Ishikawa (cell line): ENCODE data around the gene IL1RAPL1.

Experiments used
- CEBPB ChIP-seq: IDR thresholded peaks from 2 replicates; pipeline ENCODE4 v1.6.1; 2012
- CREB1 ChIP-seq: IDR thresholded peaks from 2 replicates; pipeline ENCODE4 v1.6.1; 2012; ENCODE audit warnings: low read depth
- EGR1 ChIP-seq: IDR thresholded peaks from 2 replicates; pipeline ENCODE4 v1.6.1; 2012
- EP300 ChIP-seq: IDR thresholded peaks from 2 replicates; pipeline ENCODE4 v1.6.1; 2012; ENCODE audit warnings: borderline replicate concordance
- FOXM1 ChIP-seq: IDR thresholded peaks from 2 replicates; pipeline ENCODE4 v1.6.1; 2012; ENCODE audit warnings: low read depth, borderline replicate concordance
- NFIC ChIP-seq: IDR thresholded peaks from 2 replicates; pipeline ENCODE4 v1.6.1; 2012
- RAD21 ChIP-seq: IDR thresholded peaks from 2 replicates; pipeline ENCODE4 v1.6.1; 2012; ENCODE audit warnings: low read depth
- TAF1 ChIP-seq: IDR thresholded peaks from 2 replicates; pipeline ENCODE4 v1.6.1; 2012; ENCODE audit warnings: low read depth, mild to moderate bottlenecking
- TCF12 ChIP-seq: IDR thresholded peaks from 2 replicates; pipeline ENCODE4 v1.6.1; 2012; ENCODE audit warnings: low read depth
- TEAD4 ChIP-seq: IDR thresholded peaks from 2 replicates; pipeline ENCODE4 v1.6.1; 2012
- YY1 ChIP-seq: IDR thresholded peaks from 2 replicates; pipeline ENCODE4 v1.6.1; 2012; ENCODE audit warnings: low read depth
- ZBTB7A ChIP-seq: IDR thresholded peaks from 2 replicates; pipeline ENCODE4 v1.6.1; 2012; ENCODE audit warnings: low read depth
- TF ChIP-seq, protein P1 (sequence below): IDR thresholded peaks from 2 replicates; pipeline ENCODE4 v1.6.1; 2012; ENCODE audit warnings: low read depth, mild to moderate bottlenecking
- TF ChIP-seq, protein P2 (sequence below): IDR thresholded peaks from 2 replicates; pipeline ENCODE4 v1.6.1; 2012
- TF ChIP-seq, protein P3 (sequence below): IDR thresholded peaks from 2 replicates; pipeline ENCODE4 v1.6.1; 2012

Gene IL1RAPL1

DNA sequence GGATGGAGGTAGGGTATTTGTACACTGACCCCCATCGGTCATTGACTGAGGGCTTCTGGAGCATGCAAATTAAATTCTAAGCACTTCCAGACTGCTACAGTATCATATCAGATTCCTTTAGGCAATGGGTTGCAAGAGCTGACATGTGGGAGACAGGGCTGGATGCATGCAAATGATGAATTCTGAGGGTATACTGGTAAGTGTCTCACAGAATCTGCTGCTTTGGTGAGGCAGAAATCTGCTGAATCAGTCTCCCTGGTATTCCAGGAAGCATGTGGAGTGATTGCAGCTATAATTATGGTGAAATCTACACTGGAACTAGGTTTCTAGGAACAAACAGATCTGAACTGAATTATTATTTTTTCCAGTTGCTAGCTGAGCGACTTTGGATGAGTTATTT lies 943.3 kb downstream of the IL1RAPL1 start:
- no peak for TF ChIP-seq EGR1
- no peak for TF ChIP-seq YY1
- TF ChIP-seq, protein P1, sequence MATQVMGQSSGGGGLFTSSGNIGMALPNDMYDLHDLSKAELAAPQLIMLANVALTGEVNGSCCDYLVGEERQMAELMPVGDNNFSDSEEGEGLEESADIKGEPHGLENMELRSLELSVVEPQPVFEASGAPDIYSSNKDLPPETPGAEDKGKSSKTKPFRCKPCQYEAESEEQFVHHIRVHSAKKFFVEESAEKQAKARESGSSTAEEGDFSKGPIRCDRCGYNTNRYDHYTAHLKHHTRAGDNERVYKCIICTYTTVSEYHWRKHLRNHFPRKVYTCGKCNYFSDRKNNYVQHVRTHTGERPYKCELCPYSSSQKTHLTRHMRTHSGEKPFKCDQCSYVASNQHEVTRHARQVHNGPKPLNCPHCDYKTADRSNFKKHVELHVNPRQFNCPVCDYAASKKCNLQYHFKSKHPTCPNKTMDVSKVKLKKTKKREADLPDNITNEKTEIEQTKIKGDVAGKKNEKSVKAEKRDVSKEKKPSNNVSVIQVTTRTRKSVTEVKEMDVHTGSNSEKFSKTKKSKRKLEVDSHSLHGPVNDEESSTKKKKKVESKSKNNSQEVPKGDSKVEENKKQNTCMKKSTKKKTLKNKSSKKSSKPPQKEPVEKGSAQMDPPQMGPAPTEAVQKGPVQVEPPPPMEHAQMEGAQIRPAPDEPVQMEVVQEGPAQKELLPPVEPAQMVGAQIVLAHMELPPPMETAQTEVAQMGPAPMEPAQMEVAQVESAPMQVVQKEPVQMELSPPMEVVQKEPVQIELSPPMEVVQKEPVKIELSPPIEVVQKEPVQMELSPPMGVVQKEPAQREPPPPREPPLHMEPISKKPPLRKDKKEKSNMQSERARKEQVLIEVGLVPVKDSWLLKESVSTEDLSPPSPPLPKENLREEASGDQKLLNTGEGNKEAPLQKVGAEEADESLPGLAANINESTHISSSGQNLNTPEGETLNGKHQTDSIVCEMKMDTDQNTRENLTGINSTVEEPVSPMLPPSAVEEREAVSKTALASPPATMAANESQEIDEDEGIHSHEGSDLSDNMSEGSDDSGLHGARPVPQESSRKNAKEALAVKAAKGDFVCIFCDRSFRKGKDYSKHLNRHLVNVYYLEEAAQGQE: no peak
- no peak for TF ChIP-seq NFIC
- TF ChIP-seq, protein P2, sequence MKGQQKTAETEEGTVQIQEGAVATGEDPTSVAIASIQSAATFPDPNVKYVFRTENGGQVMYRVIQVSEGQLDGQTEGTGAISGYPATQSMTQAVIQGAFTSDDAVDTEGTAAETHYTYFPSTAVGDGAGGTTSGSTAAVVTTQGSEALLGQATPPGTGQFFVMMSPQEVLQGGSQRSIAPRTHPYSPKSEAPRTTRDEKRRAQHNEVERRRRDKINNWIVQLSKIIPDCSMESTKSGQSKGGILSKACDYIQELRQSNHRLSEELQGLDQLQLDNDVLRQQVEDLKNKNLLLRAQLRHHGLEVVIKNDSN: no peak
- no peak for TF ChIP-seq TCF12
- TF ChIP-seq TAF1: no peak
- no peak for TF ChIP-seq RAD21
- no peak for TF ChIP-seq ZBTB7A
- TF ChIP-seq, protein P3, sequence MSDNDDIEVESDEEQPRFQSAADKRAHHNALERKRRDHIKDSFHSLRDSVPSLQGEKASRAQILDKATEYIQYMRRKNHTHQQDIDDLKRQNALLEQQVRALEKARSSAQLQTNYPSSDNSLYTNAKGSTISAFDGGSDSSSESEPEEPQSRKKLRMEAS: no peak
- TF ChIP-seq CREB1: no peak

DNA sequence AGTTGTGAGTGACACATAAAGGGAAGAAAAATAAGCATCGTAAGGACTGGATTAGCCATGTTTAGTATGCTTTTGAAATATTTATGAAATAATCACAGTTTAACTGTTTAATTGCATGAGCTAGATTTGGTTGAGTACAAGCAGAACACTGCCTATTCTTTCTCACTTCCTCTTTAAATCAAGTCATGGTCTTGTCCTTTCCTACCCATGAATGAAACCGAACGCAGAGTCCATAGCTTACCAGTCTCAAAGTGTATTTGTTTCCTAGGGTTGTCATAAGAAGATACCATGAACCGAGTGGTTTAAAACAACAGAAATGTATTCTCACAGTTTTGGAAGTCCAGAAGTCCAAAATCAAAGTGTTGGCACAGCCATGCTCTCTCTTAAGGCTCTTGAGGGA lies 944.1 kb downstream of the IL1RAPL1 start:
- TF ChIP-seq TCF12 (no peak), EP300 (no peak), TEAD4 (no peak), TAF1 (no peak), RAD21 (no peak), CEBPB (no peak), NFIC (no peak), EGR1 (no peak), ZBTB7A (no peak)
- TF ChIP-seq, protein P2: no peak
- TF ChIP-seq, protein P3: no peak

DNA sequence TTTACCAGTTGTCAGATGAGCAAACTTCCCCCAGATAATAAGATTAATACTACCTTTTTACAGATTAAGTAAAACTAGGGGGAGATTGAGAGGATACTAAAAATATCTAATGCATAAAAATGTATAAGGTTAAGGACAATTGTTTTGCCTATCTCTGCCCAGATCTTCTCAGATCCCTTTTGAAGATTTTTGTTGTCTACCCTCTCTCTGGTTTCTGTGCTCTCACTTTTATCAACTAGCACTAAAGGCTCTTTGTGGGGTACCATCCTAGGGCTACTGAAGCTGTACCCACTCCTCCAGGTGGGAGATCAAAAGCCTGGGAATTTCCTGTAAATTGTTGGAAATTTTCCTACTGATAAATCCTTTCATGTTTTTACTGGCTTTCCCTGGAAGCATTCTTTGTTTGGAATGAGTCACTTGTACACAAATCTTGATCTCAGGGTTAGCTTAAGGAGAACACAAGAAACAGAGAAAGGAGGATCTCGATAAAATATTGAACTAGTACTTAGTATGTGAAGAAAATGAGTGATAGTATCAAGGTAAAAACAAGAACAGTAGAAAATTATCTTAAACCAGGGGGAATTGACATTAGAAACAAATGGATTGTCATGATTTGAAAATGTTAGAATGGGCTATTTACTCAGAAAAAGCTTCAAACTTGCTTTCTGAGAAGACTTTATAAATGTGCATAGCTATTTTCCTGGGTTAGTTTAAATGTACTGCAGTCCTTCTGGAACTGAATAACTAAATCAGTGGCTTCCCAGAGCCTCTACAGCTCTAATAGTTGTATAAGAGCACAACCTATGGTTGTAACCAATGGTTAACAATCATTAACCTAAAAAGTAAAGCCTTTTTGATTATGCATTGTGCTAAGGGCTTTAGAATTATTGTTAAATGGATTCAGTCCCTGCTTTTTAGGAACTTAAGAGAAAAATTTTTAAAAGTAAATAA lies 948.2 kb downstream of the IL1RAPL1 start:
- TF ChIP-seq YY1 (no peak), NFIC (no peak), CEBPB (no peak), EGR1 (no peak), TEAD4 (no peak), RAD21 (no peak), CREB1 (no peak), TCF12 (no peak), ZBTB7A (no peak), TAF1 (no peak), FOXM1 (no peak), EP300 (no peak)
- TF ChIP-seq, protein P3: no peak
- TF ChIP-seq, protein P2: no peak
- TF ChIP-seq, protein P1: no peak

DNA sequence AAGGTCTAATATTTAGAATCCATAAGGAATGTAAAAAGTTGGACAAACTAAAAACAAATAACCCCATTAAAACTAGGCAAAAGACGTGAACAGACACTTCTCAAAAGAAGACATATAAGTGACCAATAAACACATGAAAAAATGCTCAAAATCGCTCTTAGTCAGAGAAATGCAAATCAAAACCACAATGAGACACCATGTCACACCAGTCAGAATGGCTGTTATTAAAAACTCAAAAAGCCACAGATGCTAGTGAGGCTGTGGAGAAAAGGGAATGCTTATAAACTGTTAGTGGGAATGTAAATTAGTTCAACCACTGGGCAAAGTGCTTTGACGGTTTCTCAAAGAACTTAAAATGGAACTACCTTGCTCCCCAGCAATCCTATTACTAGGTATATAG lies 953.8 kb downstream of the IL1RAPL1 start:
- TF ChIP-seq CREB1: no peak
- TF ChIP-seq TEAD4: no peak
- TF ChIP-seq FOXM1: no peak
- no peak for TF ChIP-seq EGR1
- no peak for TF ChIP-seq EP300
- no peak for TF ChIP-seq YY1

DNA sequence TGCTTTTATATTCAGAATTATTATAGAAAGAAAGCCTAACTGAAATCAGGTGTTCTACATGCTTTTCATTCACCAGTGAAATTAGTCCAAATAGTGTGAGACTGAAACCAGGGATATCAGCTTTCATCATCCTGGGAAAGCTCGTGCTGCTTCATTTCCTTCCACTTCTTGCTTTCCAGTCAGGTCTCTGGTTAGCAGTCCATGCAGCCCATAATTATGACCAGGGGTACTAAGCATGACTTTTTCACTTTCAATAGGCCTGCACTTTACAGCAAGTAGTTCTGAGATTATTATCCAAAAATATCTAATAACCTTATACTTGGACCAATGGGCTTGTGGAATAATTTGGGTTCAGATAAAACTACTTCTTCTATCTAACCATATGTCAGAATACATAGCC lies 954.9 kb downstream of the IL1RAPL1 start:
- TF ChIP-seq CREB1: no peak
- TF ChIP-seq FOXM1: no peak
- no peak for TF ChIP-seq RAD21
- TF ChIP-seq YY1: no peak
- TF ChIP-seq, protein P1: no peak
- TF ChIP-seq, protein P2: no peak
- TF ChIP-seq EGR1: no peak
- TF ChIP-seq TCF12: no peak
- no peak for TF ChIP-seq CEBPB
- TF ChIP-seq TEAD4: no peak
- TF ChIP-seq ZBTB7A: no peak
- TF ChIP-seq TAF1: no peak
- TF ChIP-seq, protein P3: no peak
- TF ChIP-seq NFIC: no peak
- TF ChIP-seq EP300: no peak
